Right forelimb (tissue), 1 donor: ENCODE data around the gene ZSCAN22.
"Not testable (repeated sequence)": the region's sequence is repeated elsewhere in the genome, so short reads cannot be mapped to it uniquely, and the experiment has no call there.

Source experiments
- DNase-seq: peaks from one replicate; pipeline ENCODE4 v3.0.0-alpha.2; 2018

ZSCAN22 gene

GRCh38 chr19:58319241-58319640 lies 7.6 kb upstream of the ZSCAN22 start:
- no peak for DNase-seq

GRCh38 chr19:58325311-58326022 lies 1.3 kb upstream of the ZSCAN22 start:
- no peak for DNase-seq

- no peak for DNase-seq
Measured at GRCh38 chr19:58326501-58326913, 287 bp upstream of the ZSCAN22 start.

- DNase-seq = no peak
Measured at GRCh38 chr19:58328999-58329398, 2.2 kb downstream of the ZSCAN22 start.

- no peak for DNase-seq
Measured at GRCh38 chr19:58330458-58330857, 3.7 kb downstream of the ZSCAN22 start.

- no peak for DNase-seq
Measured at GRCh38 chr19:58332697-58333096, 5.9 kb downstream of the ZSCAN22 start.

GRCh38 chr19:58334691-58335249 lies 8.0 kb downstream of the ZSCAN22 start:
- no peak for DNase-seq

- no peak for DNase-seq
Measured at GRCh38 chr19:58335630-58336029, 8.8 kb downstream of the ZSCAN22 start.

GRCh38 chr19:58336216-58336615 lies 9.4 kb downstream of the ZSCAN22 start:
- no peak for DNase-seq

- DNase-seq = no peak
Measured at GRCh38 chr19:58336820-58337219, 10.0 kb downstream of the ZSCAN22 start.

- DNase-seq = no peak
Measured at GRCh38 chr19:58338336-58338735, 11.5 kb downstream of the ZSCAN22 start.

- no peak for DNase-seq
Measured at GRCh38 chr19:58338825-58339558, 12.2 kb downstream of the ZSCAN22 start.

GRCh38 chr19:58345558-58345957 lies 18.8 kb downstream of the ZSCAN22 start:
- no peak for DNase-seq

GRCh38 chr19:58346961-58347929 lies 20.5 kb downstream of the ZSCAN22 start:
- peak; percentile 73 for DNase-seq

- not testable (repeated sequence) for DNase-seq
Measured at GRCh38 chr19:58348080-58348479, 21.3 kb downstream of the ZSCAN22 start.

- no peak for DNase-seq
Measured at GRCh38 chr19:58349590-58349989, 22.8 kb downstream of the ZSCAN22 start.

- no peak for DNase-seq
Measured at GRCh38 chr19:58350001-58350861, 23.4 kb downstream of the ZSCAN22 start.

GRCh38 chr19:58350871-58351557 lies 24.2 kb downstream of the ZSCAN22 start:
- DNase-seq = no peak

GRCh38 chr19:58351558-58351878 lies 24.7 kb downstream of the ZSCAN22 start:
- no peak for DNase-seq

GRCh38 chr19:58351990-58352755 lies 25.4 kb downstream of the ZSCAN22 start:
- no peak for DNase-seq
